GM15510 (cell line): ENCODE measurements around the gene CCDC122.

ENCODE experiments used
- POLR2A ChIP-seq: IDR thresholded peaks from 3 replicates; pipeline ENCODE4 v1.6.1; 2011; ENCODE audit warnings: borderline replicate concordance; ENCODE audit not compliant: insufficient read length; ENCODE audit errors: extremely low read depth

CCDC122 gene

GRCh38 chr13:43883631-43884030 is 4.1 kb upstream of the CCDC122 start:
- no peak for TF ChIP-seq POLR2A

GRCh38 chr13:43881580-43881979 is 2.0 kb upstream of the CCDC122 start:
- TF ChIP-seq POLR2A, result no peak

- TF ChIP-seq POLR2A, result no peak
Observed at GRCh38 chr13:43880926-43881325, 1.4 kb upstream of the CCDC122 start.

DNA sequence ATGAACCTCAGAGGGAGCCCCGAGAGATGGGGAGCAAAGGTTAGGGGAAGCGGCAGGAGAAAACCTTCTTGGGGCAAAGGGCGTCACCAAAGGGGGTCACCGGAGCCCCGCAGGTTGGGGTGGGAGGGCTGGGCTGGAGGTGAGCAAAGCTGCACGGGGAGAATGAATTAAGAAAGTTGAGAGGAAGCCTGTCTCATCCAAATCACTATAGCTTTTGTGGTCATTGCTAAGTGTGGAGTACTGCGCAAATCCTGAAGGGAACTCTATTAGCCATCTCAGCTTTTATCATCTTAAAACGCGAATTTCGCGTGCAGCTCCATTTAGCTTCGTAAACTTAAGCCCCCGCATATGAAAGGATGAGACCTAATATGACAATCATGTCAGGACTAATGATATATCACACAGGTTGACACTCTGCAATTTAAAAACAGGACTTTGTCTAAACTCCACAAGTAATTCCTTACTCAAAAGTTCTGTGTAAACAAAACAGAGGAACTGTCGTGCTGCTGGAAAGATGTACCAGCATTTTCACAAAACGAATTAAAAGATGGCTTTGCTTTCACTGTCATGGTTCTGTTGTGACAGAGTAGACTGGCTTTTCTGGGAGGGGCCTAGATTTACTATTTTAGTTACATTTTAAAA is 795 bp upstream of the CCDC122 start:
- no peak for TF ChIP-seq POLR2A

- TF ChIP-seq POLR2A, result no peak
Observed at GRCh38 chr13:43879755-43880181, 228 bp upstream of the CCDC122 start, which contains the start of gene LACC1. Gene LACC1, plus strand, starts transcription at chr13:43879904. Its CDS starts 1,082 bp downstream, at chr13:43880986.

GRCh38 chr13:43877766-43878165 is 1.8 kb downstream of the CCDC122 start:
- no peak for TF ChIP-seq POLR2A

DNA sequence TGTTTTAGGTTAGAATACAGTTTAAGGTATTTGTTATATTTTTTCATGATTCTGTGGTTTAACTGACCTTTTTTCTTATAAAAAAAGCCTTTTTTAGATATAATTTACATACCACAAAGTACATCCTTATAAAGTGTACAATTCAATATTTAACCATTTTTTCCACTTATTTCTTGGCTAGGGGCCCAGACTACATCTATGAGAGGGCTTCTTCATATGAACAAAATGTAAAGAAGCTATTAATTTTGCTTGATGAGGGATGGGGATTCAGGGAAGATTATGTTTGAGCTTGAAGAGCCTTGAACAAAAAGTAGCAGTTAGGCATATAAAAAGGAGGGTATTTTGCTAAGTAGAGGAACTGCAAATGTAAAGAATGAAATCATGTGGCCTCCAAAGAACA is 2.2 kb downstream of the CCDC122 start:
- no peak for TF ChIP-seq POLR2A

DNA sequence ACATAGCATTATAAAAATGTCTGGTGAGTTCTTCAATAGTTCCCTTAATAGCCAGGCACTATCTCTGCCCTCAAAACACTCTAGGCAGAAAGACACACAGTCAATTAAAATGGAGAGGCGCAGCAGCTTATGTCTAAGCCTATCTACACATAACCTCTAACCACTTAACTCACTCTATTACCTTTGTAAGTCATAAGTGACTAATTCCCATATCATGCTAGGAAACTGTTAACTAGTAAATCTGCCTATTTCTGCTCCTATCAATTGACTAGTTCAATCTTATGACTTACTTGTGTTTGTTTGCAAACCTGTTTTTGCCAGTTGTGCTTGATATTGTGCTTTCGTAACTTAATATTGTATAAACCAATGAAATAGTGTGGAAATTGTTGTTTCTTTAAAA is 3.2 kb downstream of the CCDC122 start:
- no peak for TF ChIP-seq POLR2A

- no peak for TF ChIP-seq POLR2A
Observed at GRCh38 chr13:43874504-43875092, 4.9 kb downstream of the CCDC122 start.

GRCh38 chr13:43872181-43872580 is 7.4 kb downstream of the CCDC122 start:
- TF ChIP-seq POLR2A, result no peak

DNA sequence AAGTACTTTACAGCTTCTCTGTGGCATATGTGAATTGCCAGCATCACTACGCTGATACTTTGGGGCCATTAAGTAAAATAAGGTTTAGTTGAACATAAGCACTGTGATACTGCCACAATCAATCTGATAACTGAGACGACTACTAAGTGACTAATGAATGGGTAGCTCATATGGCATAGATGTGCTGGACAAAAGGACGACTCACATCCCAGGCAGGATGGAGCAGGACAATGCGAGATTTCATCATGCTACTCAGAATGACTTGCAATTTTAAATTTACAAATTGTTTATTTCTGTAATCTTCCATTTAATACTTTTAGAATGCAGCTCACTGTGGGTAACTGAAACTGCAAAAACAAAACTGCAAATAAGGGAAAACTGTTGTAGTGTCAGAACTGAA is 13.6 kb downstream of the CCDC122 start:
- TF ChIP-seq POLR2A, result no peak

DNA sequence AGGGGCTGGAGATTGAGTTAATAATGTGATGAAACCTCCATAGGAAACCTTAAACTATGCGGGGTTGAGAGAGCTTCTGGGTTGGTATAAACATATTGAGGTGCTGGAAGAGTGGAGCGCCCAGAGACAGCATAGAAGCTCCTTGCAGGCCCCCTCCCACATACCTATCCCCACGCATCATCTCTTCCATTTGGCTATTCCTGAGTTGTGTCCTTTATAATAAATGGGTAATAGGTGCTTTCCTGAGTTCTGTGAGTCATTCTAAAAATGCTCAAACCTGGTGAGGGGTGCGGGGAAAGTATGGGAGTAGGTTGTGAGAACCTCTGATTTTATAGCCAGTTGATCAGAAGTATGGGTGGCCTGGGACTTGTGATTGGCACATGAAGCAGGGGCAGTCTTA is 14.6 kb downstream of the CCDC122 start:
- TF ChIP-seq POLR2A, result no peak

GRCh38 chr13:43861863-43862262 is 17.7 kb downstream of the CCDC122 start:
- no peak for TF ChIP-seq POLR2A

GRCh38 chr13:43852923-43853404 is 26.6 kb downstream of the CCDC122 start:
- no peak for TF ChIP-seq POLR2A

GRCh38 chr13:43850873-43851272 is 28.7 kb downstream of the CCDC122 start:
- no peak for TF ChIP-seq POLR2A

GRCh38 chr13:43848001-43848649 is 31.4 kb downstream of the CCDC122 start:
- TF ChIP-seq POLR2A, result no peak
